DMS 273 (cell line): ENCODE data around the gene TRPM8.
A peak's percentile ranks its signal among the peaks of the same experiment; 100 is the strongest.
"Not testable (repeated sequence)": the region's sequence is repeated elsewhere in the genome, so short reads cannot be mapped to it uniquely, and the experiment has no call there.

Source experiments
- DNase-seq: peaks from one replicate; lab custom pipeline; 2025; ENCODE audit not compliant: unreplicated experiment; lab: John Stamatoyannopoulos, UW

TRPM8 gene

GRCh38 chr2:233936089-233936488 lies 18.9 kb downstream of the TRPM8 start:
- no peak for DNase-seq

GRCh38 chr2:233938676-233939370 lies 21.6 kb downstream of the TRPM8 start:
- DNase-seq = no peak

GRCh38 chr2:233940376-233941276 lies 23.5 kb downstream of the TRPM8 start:
- DNase-seq = no peak

- no peak for DNase-seq
Measured at GRCh38 chr2:233942731-233943130, 25.6 kb downstream of the TRPM8 start.

GRCh38 chr2:233944269-233944668 lies 27.1 kb downstream of the TRPM8 start:
- DNase-seq = no peak

GRCh38 chr2:233944722-233945121 lies 27.5 kb downstream of the TRPM8 start:
- no peak for DNase-seq

GRCh38 chr2:233945146-233945545 lies 28.0 kb downstream of the TRPM8 start:
- DNase-seq = no peak

- DNase-seq = no peak
Measured at GRCh38 chr2:233950078-233950825, 33.1 kb downstream of the TRPM8 start.

GRCh38 chr2:233952335-233952734 lies 35.2 kb downstream of the TRPM8 start:
- DNase-seq = no peak

GRCh38 chr2:233953087-233953801 lies 36.1 kb downstream of the TRPM8 start:
- no peak for DNase-seq

GRCh38 chr2:233960203-233960602 lies 43.0 kb downstream of the TRPM8 start:
- no peak for DNase-seq

GRCh38 chr2:233961905-233962304 lies 44.7 kb downstream of the TRPM8 start:
- no peak for DNase-seq

- no peak for DNase-seq
Measured at GRCh38 chr2:233964581-233964980, 47.4 kb downstream of the TRPM8 start.

- peak; percentile 36 for DNase-seq
Measured at GRCh38 chr2:233965032-233965603, 47.9 kb downstream of the TRPM8 start.

GRCh38 chr2:233965646-233966045 lies 48.5 kb downstream of the TRPM8 start:
- not testable (repeated sequence) for DNase-seq

- no peak for DNase-seq
Measured at GRCh38 chr2:233966388-233966787, 49.2 kb downstream of the TRPM8 start.

- no peak for DNase-seq
Measured at GRCh38 chr2:233967164-233967563, 50.0 kb downstream of the TRPM8 start.

- DNase-seq = no peak
Measured at GRCh38 chr2:233968556-233968955, 51.4 kb downstream of the TRPM8 start.

GRCh38 chr2:233972460-233972859 lies 55.3 kb downstream of the TRPM8 start:
- DNase-seq = not testable (repeated sequence)

GRCh38 chr2:233972941-233973575 lies 55.9 kb downstream of the TRPM8 start:
- no peak for DNase-seq
